Measurements from ENCODE around the gene LRRC46.

GRCh38 chr17:47822785-47823184, 8.7 kb upstream of the LRRC46 start:
- TF ChIP-seq CTCF (conservative IDR thresholded peaks at IDR 0.05; ENCODE audit: low read depth in 2 of 2) (no peak), EZH2 (IDR thresholded peaks at IDR 0.05; ENCODE audit: low read depth, unreplicated experiment) (no peak), EZH2phosphoT487 (IDR thresholded peaks at IDR 0.05; ENCODE audit: unreplicated experiment) (no peak), STAT1 (IDR thresholded peaks at IDR 0.05; ENCODE audit: unreplicated experiment) (no peak), POLR2AphosphoS5 (IDR thresholded peaks at IDR 0.05; ENCODE audit: low read depth) (no peak), REST (IDR thresholded peaks at IDR 0.05; ENCODE audit: unreplicated experiment) (no peak)

Data from GM23338 (cell line).